NCI-H146 (cell line): Measurements from ENCODE around the gene MICAL3.
"Not testable (repeated sequence)": the region's sequence is repeated elsewhere in the genome, so short reads cannot be mapped to it uniquely, and the experiment has no call there.

Source experiments
- DNase-seq: peaks from one replicate; lab custom pipeline; 2025; lab: John Stamatoyannopoulos, UW

The MICAL3 gene

DNA sequence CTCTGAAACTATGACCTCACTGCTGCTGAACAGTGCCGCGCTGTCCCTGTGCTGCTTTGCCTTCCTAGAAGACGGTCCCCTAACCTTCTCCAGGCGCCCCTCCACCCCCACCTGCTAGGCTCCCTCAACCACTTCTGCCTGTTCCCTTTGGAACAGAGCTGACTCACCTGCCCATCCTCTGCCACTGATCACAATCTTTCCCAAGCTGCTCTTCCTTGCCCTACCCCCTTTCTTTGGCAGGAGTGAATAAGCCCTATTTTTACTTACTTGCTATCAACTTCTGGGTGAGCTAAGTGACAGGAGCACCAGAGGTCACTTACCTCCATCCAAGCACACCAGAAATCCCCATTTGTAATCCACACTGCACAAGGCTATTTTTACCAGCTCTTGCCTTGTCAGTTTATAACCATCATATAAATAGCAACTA, 134.1 kb downstream of the MICAL3 start:
- no peak for DNase-seq

DNA sequence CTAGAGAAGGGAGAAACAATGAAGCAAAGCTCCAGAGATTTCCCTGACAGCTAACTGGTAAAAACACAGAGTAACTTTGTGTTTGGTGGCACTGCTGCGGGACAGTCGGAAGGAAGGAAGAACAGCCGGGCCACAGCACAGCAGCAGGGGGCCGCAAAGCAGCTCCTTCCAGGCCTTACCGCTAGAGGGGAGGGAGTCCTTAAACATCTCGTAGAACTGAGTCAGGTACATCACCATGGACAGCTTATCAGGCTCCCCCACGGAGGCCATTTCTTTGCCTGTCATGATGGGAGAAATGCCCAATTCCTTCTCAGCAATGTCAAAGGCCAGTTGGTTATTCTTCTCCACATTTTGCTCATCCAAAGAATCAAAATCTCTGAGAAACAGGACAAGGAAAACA, 135.5 kb downstream of the MICAL3 start:
- no peak for DNase-seq

DNA sequence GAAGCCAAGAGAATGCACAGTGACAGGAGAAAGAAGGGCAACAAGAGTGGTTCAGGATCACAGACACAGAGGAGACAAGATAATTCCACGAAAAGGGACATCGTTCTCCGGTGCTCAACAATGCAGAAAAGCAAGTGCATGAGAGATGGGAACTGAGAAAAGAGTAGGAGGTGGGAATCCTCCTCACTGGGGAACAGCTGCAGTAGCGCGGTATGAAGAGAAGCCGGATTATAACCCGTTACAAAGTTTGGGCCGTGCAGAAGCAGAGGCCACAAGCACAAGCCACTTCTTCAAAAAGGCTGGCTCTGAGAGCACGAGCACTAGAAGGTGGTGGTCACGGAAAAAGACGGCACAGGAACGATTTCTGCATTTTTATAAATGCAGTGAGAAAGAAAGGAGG, 135.9 kb downstream of the MICAL3 start:
- no peak for DNase-seq

DNA sequence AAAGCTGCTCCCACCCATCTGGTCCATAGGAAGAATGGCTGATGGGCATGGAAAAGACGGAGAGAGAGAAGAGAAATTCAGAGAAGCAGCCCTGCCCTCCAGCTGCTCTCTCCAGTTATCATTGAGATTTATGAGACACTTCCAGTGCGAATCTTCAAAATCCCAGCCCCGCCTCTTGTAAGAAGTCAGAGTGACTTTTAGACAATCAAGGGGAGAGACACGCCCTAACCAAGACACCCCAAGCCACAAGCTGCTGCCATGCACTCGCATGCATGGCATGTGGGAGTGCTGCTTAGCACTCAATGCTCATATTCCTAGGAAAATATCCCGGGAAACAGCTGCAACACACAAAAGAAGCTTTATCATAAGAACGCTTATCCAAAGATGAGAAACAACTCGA, 139.5 kb downstream of the MICAL3 start:
- no peak for DNase-seq

DNA sequence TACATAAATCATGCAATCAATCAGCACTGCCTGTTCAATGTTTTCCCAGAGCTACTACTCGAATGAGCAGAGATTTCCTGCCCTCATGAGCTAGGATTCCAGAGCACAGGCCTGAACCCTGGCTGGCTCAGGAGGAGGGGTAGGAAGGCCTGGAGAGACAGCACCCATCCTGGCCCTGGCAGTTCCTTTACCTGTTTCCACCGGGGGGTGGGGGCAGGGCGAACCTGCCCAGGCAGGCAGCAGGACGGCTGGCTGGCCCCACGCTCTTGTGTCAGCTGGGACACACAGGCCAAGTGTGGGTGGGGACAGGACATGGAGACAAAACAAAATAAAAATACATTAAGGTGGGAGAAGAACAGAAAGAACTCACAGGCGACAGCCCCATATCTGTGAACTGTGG, 140.3 kb downstream of the MICAL3 start:
- DNase-seq = no peak

DNA sequence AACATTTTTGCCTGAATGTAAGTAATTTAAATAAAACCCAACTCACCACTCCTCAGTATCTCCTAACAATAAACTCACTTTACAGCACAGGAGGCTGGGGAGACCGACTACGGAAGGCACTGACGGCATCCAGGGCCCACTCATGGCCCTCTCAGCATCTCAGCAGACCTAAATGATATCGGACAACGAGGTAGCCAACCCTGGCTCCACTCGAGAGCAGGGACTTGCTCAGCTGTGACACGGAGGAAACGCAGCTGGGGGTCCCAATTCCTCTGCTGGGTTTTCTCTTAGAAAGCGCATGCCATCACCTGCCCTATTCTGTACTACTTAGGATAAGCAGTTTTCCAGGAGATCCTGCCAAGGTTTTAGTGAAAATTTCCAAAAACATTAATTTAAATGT, 141.0 kb downstream of the MICAL3 start:
- no peak for DNase-seq

DNA sequence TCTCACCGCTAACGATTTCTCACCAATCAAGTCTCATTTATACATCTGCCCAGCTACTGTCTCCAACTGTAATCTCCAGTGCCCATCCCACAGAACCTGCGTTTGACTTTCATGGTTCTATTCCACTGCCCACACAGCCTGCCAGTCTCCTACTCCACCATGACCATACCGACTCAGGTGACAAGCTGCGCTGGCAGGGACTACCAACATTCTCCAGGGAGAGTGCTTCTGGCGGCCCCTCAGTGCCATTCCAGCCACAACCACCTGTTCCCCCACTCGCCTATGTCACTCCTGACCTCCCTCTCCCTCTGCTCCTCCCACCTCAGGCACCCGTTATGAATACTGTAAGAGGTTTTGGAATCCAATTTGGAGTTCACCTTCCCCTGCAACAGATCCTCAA, 141.6 kb downstream of the MICAL3 start:
- DNase-seq = no peak

DNA sequence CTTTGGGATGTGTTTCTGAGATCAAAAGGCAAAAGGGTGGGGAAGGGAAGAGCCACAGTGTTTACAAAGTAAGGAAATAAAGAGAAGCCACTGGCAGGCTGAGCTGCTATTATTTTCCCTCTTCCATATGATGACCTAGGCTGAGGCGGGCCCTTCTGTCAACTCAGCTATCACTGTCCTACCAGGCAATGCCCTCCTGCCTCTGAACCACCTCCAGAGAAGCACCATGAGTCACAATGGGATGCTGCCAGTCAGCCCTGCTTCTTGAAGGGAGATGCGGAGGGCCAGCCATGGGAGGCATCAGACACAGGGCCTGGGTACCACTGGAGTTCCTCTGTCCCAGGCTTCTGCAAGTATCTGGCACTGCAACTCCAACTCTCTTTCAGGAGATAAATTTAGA, 142.2 kb downstream of the MICAL3 start:
- DNase-seq = no peak

DNA sequence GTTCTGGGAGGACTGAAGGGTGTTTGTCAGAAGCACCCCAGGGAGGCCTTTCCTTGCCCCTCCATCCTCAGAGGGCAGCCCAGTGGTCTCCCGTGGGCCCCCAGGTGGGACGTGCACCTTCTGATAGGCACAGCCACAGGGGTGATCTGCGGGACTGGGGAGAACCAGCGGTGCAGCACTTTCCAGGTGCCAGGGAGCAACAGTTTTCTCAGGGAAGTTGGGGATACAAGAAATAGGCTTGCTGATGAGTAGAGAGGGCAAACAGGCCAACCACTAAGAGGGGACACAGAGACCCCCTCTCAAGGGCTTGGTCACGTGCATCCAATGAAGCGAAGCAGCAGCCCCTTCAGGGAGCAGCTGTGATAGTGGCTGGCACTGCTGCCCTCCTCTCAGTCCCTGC, 143.0 kb downstream of the MICAL3 start:
- DNase-seq = no peak

DNA sequence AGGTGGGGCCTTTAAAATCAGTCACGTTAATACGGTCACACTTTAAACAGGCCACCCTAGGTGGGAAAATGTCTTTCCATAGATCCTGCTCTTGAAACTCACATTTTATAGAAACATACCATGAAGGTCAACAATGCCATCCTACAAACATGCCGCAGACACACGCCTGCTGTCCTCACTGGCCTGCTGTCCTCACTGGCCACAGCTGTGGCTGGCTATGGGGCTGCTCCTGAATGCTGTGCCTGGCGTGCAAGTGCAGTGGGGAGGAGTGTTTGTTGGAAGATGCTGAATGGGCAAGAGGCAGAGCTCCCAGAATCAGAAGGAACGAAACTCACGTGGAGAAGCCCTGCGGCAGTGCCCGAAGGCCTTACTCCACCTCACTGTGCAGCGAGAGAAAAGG, 143.9 kb downstream of the MICAL3 start:
- no peak for DNase-seq

DNA sequence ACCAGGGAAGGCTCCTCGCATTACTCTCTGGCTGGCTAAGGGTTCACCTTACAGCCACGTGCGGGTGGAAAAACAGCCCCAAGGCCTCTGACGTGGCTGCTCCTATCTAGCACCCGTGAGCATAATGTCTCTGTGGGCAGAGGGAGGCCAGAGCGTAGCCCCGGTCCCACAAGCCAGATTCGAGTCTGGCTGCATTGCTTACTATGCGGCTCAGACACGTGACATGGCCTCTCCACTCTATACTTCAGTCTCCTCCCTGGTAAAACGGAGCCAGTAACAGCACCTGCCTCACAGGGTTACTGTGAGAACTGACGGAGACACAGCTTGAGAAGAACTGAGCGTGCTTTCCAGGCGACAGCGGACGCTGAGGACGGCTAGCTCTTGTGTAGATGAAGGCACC, 144.3 kb downstream of the MICAL3 start:
- no peak for DNase-seq

DNA sequence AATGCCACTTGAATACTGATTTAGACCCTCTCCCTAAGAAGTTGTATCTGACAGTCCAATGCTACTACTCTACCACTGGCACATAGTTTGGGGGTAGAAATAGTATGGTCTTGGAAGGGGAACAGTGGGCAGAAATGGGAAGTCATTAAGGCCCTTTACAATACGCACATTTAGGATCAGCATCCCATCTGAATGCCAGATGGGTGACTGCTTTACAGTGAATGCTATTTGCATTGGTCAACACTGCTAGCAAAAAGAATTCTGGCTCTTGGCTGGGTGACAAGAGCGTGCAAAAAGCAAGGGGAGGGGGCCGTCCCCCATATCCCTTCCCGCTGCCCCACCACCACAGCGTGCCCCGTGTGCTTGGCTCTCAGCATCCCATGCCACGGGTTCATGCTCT, 145.4 kb downstream of the MICAL3 start:
- DNase-seq = no peak

DNA sequence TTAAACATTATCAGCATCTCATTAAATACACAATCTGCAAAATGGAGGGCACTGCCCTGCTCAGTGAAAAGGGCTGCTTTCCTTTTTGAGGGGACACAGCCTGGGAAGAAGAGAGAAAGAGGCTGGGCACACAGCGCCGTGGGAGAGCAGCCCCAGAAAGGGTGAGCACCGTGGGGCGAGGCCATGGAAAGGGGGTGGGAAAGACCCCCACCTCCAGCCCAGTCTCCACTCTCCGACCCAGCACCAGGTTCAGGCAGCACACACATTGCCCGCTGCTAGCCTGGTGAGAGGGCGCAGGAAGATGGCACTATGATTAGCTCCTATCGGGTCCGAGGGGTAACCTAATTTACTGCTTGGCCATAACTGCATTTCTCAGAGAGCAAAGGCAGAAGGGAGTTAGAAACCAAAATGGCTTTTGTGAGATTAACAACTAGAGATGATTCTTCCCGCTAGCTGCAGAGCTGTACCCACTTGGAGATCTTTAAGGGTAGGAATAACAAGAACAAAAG, 146.1 kb downstream of the MICAL3 start:
- DNase-seq = no peak

DNA sequence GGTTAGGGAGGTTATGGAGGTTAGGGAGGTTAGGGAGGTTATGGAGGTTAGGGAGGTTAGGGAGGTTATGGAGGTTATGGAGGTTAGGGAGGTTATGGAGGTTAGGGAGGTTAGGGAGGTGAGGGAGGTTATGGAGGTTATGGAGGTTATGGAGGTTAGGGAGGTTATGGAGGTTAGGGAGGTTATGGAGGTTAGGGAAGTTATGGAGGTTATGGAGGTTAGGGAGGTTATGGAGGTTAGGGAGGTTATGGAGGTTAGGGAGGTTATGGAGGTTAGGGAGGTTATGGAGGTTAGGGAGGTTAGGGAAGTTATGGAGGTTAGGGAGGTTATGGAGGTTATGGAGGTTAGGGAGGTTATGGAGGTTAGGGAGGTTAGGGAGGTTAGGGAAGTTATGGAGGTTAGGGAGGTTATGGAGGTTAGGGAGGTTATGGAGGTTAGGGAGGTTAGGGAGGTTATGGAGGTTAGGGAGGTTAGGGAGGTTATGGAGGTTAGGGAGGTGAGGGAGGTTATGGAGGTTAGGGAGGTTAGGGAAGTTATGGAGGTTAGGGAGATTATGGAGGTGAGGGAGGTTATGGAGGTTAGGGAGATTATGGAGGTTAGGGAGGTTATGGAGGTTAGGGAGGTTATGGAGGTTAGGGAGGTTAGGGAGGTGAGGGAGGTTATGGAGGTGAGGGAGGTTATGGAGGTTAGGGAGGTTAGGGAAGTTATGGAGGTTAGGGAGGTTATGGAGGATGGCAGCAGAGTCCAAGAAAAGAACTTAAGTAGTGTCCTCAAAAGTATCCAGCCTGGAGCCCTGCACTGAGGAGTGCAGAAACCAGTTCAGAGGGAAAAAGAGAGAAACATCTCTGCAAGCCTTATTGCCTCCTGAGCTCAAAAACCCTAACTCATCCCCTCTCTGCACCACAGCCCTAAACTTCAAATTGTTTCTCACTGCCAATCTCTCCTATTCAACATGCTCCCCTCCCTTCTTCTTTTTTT, 147.2 kb downstream of the MICAL3 start:
- DNase-seq = not testable (repeated sequence)

DNA sequence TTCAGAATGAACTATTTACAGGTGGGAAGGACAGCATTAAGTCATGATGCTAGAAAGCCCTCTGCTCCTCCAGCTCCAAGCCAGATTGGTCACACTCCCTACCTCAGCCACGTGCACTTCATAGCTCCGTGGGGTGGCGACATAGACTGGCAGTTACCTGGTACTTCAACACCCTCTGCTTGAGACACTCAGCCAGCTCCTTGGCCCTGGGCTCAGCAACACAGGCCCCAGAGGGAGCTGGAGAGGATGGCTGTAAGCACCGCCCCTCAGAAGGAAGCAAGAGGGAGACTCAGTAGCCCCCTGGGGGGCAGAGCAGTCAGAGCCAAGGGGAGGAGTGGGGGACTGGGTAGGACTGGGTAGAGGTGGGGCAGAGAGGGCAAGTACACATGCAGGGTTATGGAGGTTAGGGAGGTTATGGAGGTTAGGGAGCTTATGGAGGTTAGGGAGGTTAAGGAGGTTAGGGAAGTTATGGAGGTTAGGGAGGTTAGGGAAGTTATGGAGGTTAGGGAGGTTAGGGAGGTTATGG, 148.0 kb downstream of the MICAL3 start:
- DNase-seq = no peak

DNA sequence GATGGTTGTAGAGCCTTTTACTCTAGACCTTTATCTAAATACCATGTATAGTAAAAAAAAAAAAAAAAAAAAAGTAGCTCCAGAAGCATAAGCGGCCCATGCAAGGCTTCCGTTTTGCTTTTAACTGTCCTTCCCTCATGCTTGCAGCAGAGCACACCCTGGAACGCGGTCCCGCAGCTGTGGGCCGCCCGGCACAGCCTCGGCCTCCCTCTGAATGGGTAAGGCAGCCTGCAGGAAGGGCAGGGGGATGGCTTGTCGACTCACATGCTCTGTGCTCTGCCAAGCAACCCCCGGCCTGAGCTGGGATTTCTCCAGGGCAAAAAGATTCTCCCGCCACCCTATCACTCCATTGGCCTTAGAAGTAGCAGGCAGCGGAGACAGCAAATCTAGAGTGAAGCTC, 148.7 kb downstream of the MICAL3 start:
- DNase-seq = no peak

DNA sequence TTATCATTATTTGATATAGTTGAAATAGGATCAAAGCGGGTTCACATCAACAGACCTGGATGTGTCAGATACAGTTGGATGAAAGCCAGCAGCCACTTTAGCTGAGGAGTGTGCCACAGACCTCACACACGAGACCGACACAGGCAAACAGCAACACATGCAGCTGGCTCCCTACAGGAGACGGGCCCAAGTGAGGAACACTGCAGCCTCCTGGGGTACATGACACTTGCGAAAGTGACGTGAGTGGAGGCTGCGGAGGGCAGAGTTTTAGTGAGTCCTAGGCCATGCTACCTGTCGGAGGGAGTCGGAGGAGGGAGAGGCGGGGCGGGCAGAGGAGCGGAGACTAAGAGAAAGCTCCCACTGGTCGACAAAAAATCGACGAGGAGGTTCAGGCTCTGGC, 149.2 kb downstream of the MICAL3 start:
- DNase-seq = no peak

DNA sequence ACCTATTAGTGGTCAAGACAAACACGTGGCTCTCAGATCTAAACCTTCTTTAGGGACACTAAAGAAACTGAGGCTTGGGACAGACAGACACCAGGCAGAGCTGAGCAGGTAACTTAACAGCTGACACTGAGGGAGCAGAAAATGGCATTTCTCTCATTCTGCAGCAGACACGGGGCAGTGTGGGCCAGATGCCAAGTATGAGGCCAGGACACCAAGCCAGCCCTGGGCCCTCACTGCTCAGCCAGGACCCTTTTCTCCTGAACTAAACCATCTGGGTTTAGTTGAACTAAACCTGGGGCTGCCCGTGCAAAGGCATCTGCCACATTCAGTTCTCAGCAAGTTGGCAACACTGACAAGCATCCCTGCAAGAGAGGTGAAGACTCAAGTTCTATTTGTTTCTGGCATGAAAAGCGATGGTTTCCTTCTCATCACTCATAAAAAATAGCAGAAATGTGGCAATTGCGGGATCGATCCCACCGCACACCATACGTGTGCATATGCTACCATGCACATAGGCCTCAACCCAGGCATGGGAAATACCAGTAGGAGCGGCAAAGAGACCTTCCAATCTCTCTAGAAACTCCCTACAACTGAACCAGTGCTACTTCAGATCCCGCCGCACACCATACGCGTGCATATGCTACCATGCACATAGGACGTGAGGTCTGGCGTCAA, 150.0 kb downstream of the MICAL3 start:
- DNase-seq = no peak

DNA sequence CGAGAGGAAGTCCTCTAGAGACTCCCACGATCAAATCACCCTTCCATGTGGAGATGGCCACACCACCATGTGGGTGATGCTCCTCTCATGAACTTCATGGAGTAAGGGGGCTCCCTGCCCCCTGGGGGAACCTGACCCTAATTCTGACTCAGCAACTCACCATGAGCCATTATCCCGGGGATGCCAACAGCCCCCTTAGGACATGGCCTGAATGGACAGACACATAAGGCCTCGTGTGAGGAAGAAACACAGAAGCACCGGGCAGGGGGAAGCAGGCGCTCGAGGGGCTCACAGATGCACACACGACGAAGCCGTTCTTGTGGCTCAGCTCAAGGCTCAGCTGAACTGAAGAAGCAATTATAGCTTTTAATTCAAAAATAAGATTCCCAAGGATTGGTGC, 150.6 kb downstream of the MICAL3 start:
- no peak for DNase-seq

DNA sequence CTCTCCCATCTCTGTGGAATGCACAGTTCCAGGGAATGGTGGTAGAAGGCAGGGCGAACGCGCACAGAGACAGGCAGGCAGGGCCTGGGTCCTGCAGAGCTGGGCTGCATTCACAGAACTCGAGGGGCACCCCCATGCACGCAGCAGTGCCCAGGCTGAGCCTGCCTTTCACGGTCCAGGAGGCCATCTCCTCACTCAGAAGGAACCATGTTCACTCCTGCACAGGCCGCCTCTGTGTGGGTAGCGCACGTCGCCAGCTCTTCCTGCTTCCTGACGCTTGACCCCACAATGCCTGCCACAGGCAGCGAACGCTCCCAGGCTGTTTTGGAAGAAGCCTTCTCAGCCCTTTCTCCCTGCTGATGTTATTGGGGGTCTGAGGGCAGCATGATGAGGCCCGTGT, 151.2 kb downstream of the MICAL3 start:
- DNase-seq = no peak

DNA sequence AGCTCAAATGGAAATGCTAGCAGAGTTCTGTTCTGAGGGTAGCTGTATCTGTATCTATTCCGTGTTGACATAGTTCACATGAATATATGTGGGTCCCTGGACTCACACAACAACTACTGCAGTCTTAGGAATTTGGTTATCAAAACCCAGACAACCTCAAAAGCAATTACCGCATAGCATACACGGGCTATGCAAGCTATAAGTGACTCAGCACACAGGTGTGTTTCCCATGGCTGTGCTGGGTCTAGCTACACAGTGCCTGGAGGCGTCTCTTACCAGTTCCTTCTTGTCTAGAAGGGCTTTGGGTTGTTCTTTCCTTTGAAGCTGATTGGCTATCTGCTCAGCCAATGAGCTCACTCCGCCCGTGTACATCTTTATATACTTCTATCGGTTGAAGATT, 151.9 kb downstream of the MICAL3 start:
- no peak for DNase-seq

DNA sequence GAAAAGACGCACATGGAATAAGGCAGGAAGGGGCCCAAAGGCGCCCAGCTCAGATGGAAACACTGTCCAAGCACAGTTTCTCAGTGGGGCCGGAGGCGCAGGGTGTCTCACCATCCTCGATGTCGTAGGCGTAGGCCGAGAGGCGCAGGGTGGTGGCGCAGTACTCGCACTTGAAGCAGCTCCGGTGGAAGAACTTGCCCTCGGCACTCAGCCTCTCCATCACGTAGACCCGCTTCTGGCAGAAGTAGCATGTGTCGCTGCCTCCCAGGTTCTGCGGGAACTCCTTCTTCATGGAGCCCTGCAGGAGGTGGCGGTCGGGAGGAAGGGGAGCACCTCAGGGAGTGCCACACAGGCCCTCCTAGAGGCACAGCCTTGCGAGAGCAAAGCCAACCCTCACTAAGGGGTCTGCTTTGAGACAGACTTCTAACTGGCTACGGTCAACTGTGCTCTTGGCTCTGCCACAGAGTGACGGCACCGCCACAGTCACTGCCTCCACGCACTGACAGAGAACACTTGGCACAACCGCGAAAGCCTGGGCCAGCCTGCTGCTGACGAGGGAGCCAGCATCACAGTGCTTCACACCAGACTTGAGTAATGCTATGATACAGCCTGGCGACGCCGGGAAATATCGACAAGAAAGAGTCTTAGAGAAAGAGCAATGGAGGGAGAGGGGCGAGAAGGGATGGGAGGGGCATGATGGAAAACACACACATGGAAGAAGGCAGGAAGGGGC, 152.5 kb downstream of the MICAL3 start:
- no peak for DNase-seq
